ENCODE data around the gene SSRP1.
"Not testable (repeated sequence)": the region's sequence is repeated elsewhere in the genome, so short reads cannot be mapped to it uniquely, and the experiment has no call there.

Gene SSRP1

DNA sequence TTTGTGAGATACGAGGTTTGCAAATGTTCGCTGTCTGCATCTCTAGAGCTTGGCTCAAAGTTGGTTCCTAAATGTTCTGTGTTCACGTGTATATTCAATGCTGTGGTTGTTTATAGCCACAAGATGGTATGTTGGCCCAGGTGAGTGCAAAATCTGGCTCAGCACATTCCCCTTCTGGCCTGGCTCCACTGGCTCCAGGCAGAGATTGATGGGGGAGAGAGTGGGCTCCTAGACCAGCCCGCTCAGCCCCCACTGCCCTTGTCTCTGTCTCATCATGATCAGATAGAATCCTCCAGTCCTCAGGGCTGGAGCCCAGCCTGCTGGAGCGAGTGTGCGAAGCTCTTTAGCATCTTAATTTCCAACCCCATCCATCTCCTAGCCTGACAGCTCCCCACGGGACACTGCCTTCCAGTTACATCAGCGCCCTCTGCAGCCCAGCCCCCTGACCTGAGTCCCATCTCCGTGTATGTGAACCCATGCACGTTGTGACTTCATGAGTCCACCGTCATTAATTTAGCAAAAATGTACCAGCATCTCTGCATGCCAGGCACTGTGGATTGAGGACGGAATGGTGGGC lies 4.4 kb upstream of the SSRP1 start:
- no peak for DNase-seq (ENCODE audit: extremely low read depth in 1 of 2, low read depth in 1 of 2)

DNA sequence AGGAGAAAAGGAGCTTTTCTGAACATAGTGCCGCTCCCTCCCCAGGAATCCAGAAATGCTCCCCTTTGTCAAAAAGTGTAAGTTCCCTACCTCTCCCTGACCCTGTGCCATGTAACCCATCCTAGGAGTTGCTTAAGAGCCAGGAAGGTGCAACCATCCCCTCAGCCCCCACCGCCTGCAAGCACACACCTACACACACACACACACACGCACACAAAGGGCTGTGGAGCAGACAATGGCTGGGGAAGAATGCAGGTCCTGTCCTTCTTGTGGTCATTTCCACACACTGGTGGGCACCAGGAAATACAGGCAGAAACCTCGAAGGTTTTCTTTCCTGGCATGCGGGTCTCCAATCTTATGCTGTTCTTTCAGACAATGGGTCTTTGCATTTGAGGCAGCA lies 3.6 kb upstream of the SSRP1 start:
- DNase-seq (ENCODE audit: extremely low read depth in 1 of 2, low read depth in 1 of 2), result no peak

DNA sequence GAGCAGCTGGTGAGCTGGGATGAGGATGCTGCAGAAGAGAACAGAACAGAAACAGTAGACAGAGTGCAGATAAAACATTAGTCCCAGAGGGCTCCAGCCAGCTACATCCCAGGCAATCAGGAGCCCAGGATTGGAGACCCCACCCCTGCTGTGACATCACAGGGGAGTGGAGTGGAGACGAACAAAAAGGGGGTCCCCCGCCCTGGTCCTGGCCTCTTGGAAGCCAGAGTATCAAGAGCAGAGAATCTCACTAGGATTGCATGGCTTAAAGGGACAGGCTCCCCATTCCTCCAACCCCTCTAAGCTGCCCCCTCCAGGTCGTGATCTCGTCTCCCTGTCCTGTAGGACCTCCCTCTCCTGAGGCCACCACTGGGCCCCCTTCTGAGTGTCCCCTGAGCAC lies 2.5 kb upstream of the SSRP1 start, which contains the start of gene P2RX3:
Gene P2RX3 (plus strand): TSS at position 211 of the 400 bp plus-strand sequence. CDS start 199 bp downstream, outside the sequence.
- DNase-seq (ENCODE audit: extremely low read depth in 1 of 2, low read depth in 1 of 2), result no peak

GRCh38 chr11:57336856-57337255 lies 1.2 kb upstream of the SSRP1 start:
- DNase-seq (ENCODE audit: extremely low read depth in 1 of 2, low read depth in 1 of 2), result not testable (repeated sequence)

DNA sequence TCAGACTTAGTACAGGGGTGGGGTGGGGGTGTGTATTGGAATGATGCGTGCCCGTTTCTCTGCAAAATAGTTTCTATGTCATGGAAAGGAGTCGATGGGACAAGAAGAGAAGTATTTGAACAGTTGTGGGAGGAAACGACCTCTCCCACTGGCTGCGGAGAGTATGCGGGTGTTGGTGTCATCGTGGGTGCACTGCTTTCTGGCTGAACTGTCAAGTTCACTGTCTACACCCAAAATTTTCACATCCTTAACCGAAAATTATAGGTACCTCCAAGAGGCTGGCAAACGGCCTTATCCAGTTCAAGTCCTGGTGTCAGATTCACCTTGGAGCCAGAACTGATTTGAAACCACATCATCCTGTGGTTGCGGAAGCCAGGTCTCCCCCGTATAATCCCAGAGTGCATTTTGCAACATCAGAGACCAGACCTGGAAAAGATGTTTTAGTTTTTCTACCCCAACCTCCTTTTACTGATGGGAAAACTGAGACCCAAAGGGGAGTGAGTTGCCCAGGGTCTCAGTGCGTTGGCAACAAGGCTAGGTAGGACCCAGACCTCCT lies 497 bp upstream of the SSRP1 start:
- DNase-seq (ENCODE audit: extremely low read depth in 1 of 2, low read depth in 1 of 2), result no peak

DNA sequence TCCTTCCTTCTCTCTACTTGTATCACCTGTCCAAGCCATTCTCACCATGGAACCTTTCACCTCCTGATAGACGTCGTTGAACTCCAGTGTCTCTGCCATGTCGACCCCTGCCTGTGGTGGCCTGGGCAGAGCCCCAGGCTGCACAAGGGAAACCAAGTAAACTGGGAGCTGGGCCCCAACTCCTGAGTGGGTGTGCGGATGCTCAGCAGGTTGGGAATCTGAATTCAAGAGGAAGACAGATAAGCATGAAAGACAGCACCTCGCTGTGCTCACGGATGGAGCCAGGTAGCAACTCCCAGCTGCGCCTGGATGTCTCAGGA lies 709 bp downstream of the SSRP1 start:
- DNase-seq (ENCODE audit: extremely low read depth in 1 of 2, low read depth in 1 of 2), result no peak

GRCh38 chr11:57332694-57333440 lies 2.8 kb downstream of the SSRP1 start:
- no peak for DNase-seq (ENCODE audit: extremely low read depth in 1 of 2, low read depth in 1 of 2)

DNA sequence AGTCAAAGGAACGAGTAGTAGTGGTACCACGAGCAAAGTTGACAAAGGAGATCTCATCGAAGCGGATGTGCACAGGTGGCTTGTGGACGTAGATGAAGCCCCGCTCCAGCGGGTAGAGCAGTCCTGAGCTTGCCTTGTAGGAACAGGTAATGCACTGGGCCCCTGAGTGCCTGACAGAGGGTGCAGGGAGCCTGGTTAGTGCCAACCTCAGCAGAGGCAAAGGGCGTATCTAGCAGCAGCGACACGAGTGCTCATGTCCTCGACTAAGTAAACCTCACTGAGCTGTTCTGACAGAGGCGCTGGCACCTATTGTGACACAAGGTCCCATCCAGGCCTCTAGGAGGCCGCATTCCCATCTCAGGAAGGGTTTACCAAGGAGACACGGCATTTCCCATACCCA lies 4.0 kb downstream of the SSRP1 start:
- DNase-seq (ENCODE audit: extremely low read depth in 1 of 2, low read depth in 1 of 2), result no peak

- DNase-seq (ENCODE audit: extremely low read depth in 1 of 2, low read depth in 1 of 2), result no peak
Observed at GRCh38 chr11:57330029-57330428, 5.7 kb downstream of the SSRP1 start.

- no peak for DNase-seq (ENCODE audit: extremely low read depth in 1 of 2, low read depth in 1 of 2)
Observed at GRCh38 chr11:57327721-57328120, 8.0 kb downstream of the SSRP1 start.

- no peak for DNase-seq (ENCODE audit: extremely low read depth in 1 of 2, low read depth in 1 of 2)
Observed at GRCh38 chr11:57325735-57326048, 10.0 kb downstream of the SSRP1 start.

GRCh38 chr11:57324886-57325734 lies 10.6 kb downstream of the SSRP1 start, which contains the start of gene TNKS1BP1:
TSS of gene TNKS1BP1 (minus strand) at chr11:57324952. CDS start at chr11:57321885, 3,067 bp downstream.
- peak; percentile 60 to 81 for DNase-seq (ENCODE audit: extremely low read depth in 1 of 2, low read depth in 1 of 2)

- no peak for DNase-seq (ENCODE audit: extremely low read depth in 1 of 2, low read depth in 1 of 2)
Observed at GRCh38 chr11:57324154-57324885, 11.4 kb downstream of the SSRP1 start.

- DNase-seq (ENCODE audit: extremely low read depth in 1 of 2, low read depth in 1 of 2), result no peak
Observed at GRCh38 chr11:57323855-57324153, 11.9 kb downstream of the SSRP1 start.

DNA sequence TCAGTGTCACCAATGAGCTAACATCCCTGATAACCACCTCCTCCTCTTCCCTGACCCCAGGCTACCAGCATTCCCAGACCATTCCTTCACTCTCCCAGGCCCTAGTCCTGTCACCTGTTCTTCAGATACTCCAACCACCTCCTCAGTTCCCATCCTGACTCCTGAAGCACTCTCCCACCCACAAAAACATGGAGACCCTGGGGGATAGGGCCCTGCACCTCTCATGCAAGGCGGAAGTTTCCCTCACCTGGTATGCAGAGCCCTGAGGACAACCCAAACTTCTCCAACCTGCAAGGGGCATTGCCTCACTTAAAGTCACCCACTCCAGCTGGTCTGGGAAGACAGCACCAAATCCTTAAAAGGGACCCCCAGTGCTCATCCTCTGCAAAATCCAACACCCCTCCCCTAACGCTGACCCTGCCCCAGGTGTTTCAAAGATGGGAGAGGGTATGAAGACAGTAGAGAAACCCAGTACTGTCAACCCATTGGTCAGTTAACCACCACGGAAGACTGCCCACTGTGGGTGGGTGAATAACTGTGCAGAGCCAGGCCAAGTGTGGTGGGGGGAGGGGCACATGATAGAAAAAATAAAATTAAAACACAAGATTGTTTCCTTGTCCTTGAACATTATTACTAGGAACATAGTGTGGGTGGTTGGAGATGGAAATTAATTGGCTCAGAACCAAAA lies 12.4 kb downstream of the SSRP1 start:
- DNase-seq (ENCODE audit: extremely low read depth in 1 of 2, low read depth in 1 of 2), result no peak

DNA sequence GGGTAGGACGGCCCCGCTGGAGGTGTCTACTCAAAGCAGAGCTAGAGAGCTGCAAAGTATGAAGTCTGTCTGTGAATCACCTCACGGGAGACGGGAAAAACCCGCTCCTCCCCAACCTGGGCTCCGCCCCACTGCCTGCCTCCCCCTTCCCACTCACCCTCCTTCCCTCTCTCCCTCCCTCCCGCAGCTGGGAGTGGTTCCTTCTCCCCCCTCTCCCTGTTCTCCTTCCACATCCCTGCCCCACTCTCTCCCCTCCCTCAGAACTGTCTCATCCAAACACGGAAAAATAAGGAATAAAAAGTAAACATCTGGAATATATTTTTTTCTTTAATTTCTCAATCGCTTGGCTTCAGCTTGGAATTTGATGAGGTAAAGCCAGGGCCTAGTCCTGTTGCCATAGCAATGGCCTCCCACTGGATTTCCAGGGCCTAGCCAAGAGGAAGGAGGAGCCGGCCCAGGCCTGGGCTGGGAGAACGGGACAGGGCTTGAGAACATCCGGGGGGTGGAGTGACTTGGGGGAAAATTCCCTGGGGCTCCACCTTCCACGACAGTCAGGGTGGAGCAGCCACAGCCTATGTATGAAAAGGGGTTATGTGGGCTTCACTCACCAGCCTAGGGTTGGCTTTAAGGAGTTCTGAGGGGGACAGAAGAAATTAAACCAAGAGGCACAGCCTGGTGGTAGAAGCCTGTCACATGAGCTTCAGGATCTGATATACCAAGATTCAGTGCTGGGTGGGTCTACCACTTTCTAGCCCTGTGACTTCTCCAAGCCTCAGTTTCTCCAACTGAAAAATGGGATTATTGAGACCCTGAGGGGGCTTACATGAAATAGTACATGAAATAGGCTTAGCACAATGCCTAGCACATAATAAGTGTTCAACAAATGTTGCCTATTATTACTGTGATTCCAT lies 13.2 kb downstream of the SSRP1 start:
- no peak for DNase-seq (ENCODE audit: extremely low read depth in 1 of 2, low read depth in 1 of 2)

GRCh38 chr11:57321388-57322255 lies 14.1 kb downstream of the SSRP1 start:
- DNase-seq (ENCODE audit: extremely low read depth in 1 of 2, low read depth in 1 of 2), result no peak

- DNase-seq (ENCODE audit: extremely low read depth in 1 of 2, low read depth in 1 of 2), result no peak
Observed at GRCh38 chr11:57320719-57321387, 14.8 kb downstream of the SSRP1 start.

Data from activated CD8-positive, alpha-beta memory T cell treated with anti-CD3 and anti-CD28 coated beads for 1 hour (primary cell).